Measurements from ENCODE around the gene SLCO3A1.

SLCO3A1 gene

DNA sequence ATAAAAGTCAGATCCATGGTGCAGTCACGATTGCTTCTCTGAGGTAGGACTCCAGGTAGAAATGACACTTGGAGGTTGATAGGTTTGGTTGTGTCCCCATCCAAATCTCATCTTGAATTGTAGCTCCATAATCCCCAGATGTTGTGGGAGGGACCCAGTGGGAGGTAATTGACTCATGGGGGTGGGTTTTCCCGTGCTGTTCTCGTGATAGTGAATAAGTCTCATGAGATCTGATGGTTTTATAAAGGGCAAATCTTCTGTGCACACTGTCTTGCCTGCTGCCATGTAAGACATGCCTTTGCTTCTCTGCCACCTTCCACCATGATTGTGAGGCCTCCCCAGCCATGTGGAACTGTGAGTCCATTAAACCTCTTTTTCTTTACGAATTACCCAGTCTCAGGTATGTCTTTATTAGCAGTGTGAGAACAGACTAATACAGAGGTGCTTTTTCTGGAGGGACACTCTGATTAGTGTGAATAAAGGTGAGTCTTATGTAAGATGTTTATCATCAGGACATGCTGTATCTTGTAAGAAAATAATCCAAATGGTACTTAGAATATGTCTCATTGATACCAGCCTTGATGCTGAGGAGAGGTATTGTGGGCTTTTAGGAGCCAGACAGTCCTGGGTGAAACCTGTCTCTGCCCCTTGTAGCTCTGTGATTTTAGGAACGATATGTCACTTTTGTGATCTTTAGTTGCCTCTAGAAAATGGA lies 43.0 kb downstream of the SLCO3A1 start:
- no peaks in the 10 kb centered on the region for H3K27me3 ChIP-seq (ENCODE audit: control insufficient read depth, insufficient read depth, low read length)
- TF ChIP-seq, protein P1, sequence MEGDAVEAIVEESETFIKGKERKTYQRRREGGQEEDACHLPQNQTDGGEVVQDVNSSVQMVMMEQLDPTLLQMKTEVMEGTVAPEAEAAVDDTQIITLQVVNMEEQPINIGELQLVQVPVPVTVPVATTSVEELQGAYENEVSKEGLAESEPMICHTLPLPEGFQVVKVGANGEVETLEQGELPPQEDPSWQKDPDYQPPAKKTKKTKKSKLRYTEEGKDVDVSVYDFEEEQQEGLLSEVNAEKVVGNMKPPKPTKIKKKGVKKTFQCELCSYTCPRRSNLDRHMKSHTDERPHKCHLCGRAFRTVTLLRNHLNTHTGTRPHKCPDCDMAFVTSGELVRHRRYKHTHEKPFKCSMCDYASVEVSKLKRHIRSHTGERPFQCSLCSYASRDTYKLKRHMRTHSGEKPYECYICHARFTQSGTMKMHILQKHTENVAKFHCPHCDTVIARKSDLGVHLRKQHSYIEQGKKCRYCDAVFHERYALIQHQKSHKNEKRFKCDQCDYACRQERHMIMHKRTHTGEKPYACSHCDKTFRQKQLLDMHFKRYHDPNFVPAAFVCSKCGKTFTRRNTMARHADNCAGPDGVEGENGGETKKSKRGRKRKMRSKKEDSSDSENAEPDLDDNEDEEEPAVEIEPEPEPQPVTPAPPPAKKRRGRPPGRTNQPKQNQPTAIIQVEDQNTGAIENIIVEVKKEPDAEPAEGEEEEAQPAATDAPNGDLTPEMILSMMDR (IDR thresholded peaks at IDR 0.05) = no peak
- no peak overlapping the region for H2AFZ ChIP-seq
- H3K9me3 ChIP-seq (ENCODE audit: control insufficient read depth, low read length) = no peaks in the 10 kb centered on the region
- H3K4me3 ChIP-seq (ENCODE audit: low read depth, low read length) = no peak overlapping the region
- H3K36me3 ChIP-seq (ENCODE audit: control insufficient read depth, insufficient read depth, low read length) = no peaks in the 10 kb centered on the region
- H3K27ac ChIP-seq = no peak overlapping the region
- no peak overlapping the region for H3K9ac ChIP-seq
- no peak overlapping the region for H3K4me2 ChIP-seq (ENCODE audit: low read length)
- peaks cover 20% of the 10 kb centered on the region for H3K79me2 ChIP-seq
- peaks cover 14% of the 10 kb centered on the region for H3K4me1 ChIP-seq

DNA sequence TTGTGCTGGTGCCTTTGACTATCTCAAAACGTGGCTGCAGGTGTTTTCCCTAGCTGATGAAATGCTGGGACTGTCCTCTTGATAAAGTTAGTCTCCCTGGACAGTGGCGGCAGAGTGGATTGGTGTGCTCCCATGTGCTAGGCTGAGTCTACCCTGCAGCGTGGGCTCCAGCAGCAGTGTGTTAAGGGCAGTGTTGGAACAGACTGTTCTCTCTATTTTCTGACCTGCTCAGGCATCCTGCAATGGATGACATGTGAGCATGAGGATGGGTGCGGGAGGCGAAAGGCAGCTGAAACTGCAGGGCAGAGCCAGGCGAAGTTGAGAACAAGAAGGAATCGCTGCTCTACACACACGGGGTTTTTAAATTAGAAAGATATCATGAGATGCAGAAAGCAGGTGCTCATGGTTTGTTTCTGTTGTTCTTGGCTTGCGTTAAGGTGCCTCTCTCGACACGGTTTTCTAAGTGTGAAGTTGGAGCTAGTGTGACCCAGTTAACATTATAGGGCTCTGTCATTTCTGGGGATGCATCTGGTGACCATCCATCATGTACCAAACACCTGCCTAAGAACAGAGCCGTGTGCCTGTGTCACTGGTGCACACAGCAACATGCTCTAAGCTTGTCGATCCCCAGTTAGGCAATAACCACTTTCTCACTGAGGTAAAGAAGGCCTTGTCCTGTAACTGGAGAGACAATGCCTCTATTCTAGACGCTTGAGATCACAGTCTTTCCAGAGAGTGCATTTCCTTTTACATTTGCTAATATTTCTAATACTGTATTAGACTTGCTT lies 44.3 kb downstream of the SLCO3A1 start:
- Histone ChIP-seq H3K9ac (no peak overlapping the region), H3K9me3 (ENCODE audit: control insufficient read depth, low read length) (no peaks in the 10 kb centered on the region), H3K79me2 (peaks cover 23% of the 10 kb centered on the region), H2AFZ (no peak overlapping the region), H3K4me2 (ENCODE audit: low read length) (no peak overlapping the region), H3K27ac (no peak overlapping the region), H3K4me3 (ENCODE audit: low read depth, low read length) (no peak overlapping the region), H3K4me1 (peaks cover 3% of the 10 kb centered on the region), H3K36me3 (ENCODE audit: control insufficient read depth, insufficient read depth, low read length) (no peaks in the 10 kb centered on the region), H3K27me3 (ENCODE audit: control insufficient read depth, insufficient read depth, low read length) (no peaks in the 10 kb centered on the region)
- TF ChIP-seq, protein P1 (IDR thresholded peaks at IDR 0.05) = no peak

DNA sequence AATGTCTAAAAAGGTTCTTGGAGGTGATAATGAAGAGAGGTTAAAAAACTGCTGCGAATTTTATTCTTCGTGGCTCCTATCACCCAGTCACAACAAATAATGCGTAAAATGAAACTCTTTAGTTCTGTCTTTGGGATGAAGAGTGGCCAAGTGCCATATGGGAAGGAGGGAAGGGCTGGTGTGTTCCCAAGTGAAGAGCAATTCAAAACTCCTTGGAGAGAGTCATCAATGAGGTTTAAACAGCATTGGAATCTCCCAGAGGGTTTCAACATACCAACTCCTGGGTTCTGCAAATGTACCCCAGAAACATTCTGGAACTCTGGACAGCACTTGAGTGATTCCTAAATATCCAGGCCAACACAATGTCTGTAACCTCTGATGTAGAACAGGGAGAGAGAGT lies 45.3 kb downstream of the SLCO3A1 start:
- Histone ChIP-seq H3K36me3 (ENCODE audit: control insufficient read depth, insufficient read depth, low read length) (no peaks in the 10 kb centered on the region), H3K4me1 (no peaks in the 10 kb centered on the region), H3K4me2 (ENCODE audit: low read length) (no peak overlapping the region), H3K4me3 (ENCODE audit: low read depth, low read length) (no peak overlapping the region), H2AFZ (no peak overlapping the region), H3K9ac (no peak overlapping the region), H3K79me2 (peaks cover 26% of the 10 kb centered on the region), H3K27me3 (ENCODE audit: control insufficient read depth, insufficient read depth, low read length) (no peaks in the 10 kb centered on the region), H3K27ac (no peak overlapping the region), H3K9me3 (ENCODE audit: control insufficient read depth, low read length) (no peaks in the 10 kb centered on the region)
- TF ChIP-seq, protein P1 (IDR thresholded peaks at IDR 0.05) = no peak

DNA sequence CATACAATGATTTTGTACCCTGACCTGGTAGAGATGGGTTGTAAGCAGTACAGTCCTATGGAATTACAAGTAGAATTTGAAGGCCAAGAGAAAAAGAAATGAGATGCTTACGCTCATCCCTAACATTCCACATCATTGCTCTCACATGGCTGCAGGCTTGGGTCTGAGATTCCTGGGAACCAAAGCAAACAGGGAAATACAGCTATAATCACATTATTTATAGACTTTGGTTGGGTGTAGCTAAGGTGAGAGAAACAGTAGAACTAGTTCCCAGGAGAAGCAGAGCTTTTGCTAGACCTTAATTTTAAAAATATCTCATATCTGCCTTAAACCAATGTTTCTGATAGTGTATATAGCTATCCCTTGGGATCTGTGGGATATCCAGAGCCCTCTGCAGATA lies 51.4 kb downstream of the SLCO3A1 start:
- Histone ChIP-seq H3K79me2 (peaks cover 20% of the 10 kb centered on the region), H3K9ac (no peak overlapping the region), H3K36me3 (ENCODE audit: control insufficient read depth, insufficient read depth, low read length) (no peaks in the 10 kb centered on the region), H3K4me3 (ENCODE audit: low read depth, low read length) (no peak overlapping the region), H3K27ac (no peak overlapping the region), H3K4me1 (peaks cover 17% of the 10 kb centered on the region), H3K9me3 (ENCODE audit: control insufficient read depth, low read length) (no peaks in the 10 kb centered on the region), H3K4me2 (ENCODE audit: low read length) (no peak overlapping the region), H2AFZ (no peak overlapping the region), H3K27me3 (ENCODE audit: control insufficient read depth, insufficient read depth, low read length) (no peaks in the 10 kb centered on the region)
- TF ChIP-seq, protein P1 (IDR thresholded peaks at IDR 0.05) = no peak
